K562 (cell line): ENCODE results near the gene ATXN7.

Source experiments
- CTCF ChIP-seq, 3 experiments: IDR thresholded peaks in 2 of 3; conservative IDR thresholded peaks in 1 of 3; 2 replicates each; pipeline ENCODE4 v1.5.1; 2011 to 2012; ENCODE audit warnings: low read length in 3 of 3, mild to moderate bottlenecking in 3 of 3, control low read depth in 2 of 3, improper control_type of control experiment in 1 of 3, inconsistent platforms in 1 of 3, low read depth in 1 of 3, mixed read lengths in 1 of 3, moderate library complexity in 1 of 3; ENCODE audit not compliant: insufficient read depth in 2 of 3
- ELF2 ChIP-seq: fragments of 250-450 bp; sonication (Bioruptor Pico); IDR thresholded peaks from 2 replicates; pipeline ENCODE4 v1.5.0; 2021; ENCODE audit warnings: mild to moderate bottlenecking
- FOS ChIP-seq: IDR thresholded peaks from 3 replicates; pipeline ENCODE4 v1.6.1; 2011; ENCODE audit not compliant: insufficient read length; ENCODE audit errors: extremely low read depth
- HDAC8 ChIP-seq: fragments of 450-650 bp; IDR thresholded peaks from 2 replicates; pipeline ENCODE4 v1.6.1; 2016; ENCODE audit warnings: mild to moderate bottlenecking, missing genetic modification characterization, moderate library complexity, missing compliant biosample characterization
- NFIC ChIP-seq: fragments of 450-650 bp; IDR thresholded peaks from 2 replicates; pipeline ENCODE4 v1.6.1; 2017; ENCODE audit warnings: mild to moderate bottlenecking, inconsistent platforms
- POLR2A ChIP-seq: fragments of 450-650 bp; conservative IDR thresholded peaks from 2 replicates; pipeline ENCODE4 v1.6.1; 2016
- SLC30A9 ChIP-seq: fragments of 250-450 bp; sonication (Bioruptor Pico); IDR thresholded peaks from 2 replicates; pipeline ENCODE4 v1.8.0; 2022; ENCODE audit warnings: mild to moderate bottlenecking, moderate library complexity

GRCh38 chr3:63872135-63872924 lies 8.7 kb downstream of the ATXN7 start:
- TF ChIP-seq HDAC8 (tag): no peak
- TF ChIP-seq SLC30A9 (CRISPR knock-in tag): no peak
- TF ChIP-seq NFIC: no peak
- TF ChIP-seq POLR2A: no peak
- TF ChIP-seq ELF2 (CRISPR knock-in tag): no peak
- TF ChIP-seq FOS: no peak
- no peak for TF ChIP-seq CTCF (IDR thresholded peaks at IDR 0.05 in 2 of 3, conservative IDR thresholded peaks at IDR 0.05 in 1 of 3; ENCODE audit: insufficient read depth in 2 of 3, low read depth in 1 of 3, low read length in 3 of 3)
